Measurements from ENCODE around the gene HHEX. TPM values are rescaled to one million over a fixed set of nuclear protein-coding genes. Genes with fewer than 3 reads are reported as not detected.

Gene HHEX
- total and polyA plus RNA-seq, 11 donors = 1.5 to 14.0 (median 3.9) TPM

GRCh38 chr10:92719991-92720830 is 30.5 kb downstream of the HHEX start:
- ATAC-seq = no peak
- intact Hi-C loops (cut with DNase I) = no loop called here
- Histone ChIP-seq H3K27me3 (peaks cover 0 to 31% (median 3%) of the 10 kb centered on the region in 9 donors), H3K36me3 (no peaks in the 10 kb centered on the region), H3K9me3 (no peaks in the 10 kb centered on the region), H3K4me1 (no peaks in the 10 kb centered on the region), H3K4me3 (no peak overlapping the region), H3K27ac (no peak overlapping the region)
- WGBS, 4 donors = 61 to 65% (median 64%) methylated on average over 5 of the region's 5 CpGs
- no peak for DNase-seq
- TF ChIP-seq POLR2A (IDR thresholded peaks at IDR 0.05) = no peak
- TF ChIP-seq, protein P1, sequence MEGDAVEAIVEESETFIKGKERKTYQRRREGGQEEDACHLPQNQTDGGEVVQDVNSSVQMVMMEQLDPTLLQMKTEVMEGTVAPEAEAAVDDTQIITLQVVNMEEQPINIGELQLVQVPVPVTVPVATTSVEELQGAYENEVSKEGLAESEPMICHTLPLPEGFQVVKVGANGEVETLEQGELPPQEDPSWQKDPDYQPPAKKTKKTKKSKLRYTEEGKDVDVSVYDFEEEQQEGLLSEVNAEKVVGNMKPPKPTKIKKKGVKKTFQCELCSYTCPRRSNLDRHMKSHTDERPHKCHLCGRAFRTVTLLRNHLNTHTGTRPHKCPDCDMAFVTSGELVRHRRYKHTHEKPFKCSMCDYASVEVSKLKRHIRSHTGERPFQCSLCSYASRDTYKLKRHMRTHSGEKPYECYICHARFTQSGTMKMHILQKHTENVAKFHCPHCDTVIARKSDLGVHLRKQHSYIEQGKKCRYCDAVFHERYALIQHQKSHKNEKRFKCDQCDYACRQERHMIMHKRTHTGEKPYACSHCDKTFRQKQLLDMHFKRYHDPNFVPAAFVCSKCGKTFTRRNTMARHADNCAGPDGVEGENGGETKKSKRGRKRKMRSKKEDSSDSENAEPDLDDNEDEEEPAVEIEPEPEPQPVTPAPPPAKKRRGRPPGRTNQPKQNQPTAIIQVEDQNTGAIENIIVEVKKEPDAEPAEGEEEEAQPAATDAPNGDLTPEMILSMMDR (IDR thresholded peaks at IDR 0.05) = no peak

DNA sequence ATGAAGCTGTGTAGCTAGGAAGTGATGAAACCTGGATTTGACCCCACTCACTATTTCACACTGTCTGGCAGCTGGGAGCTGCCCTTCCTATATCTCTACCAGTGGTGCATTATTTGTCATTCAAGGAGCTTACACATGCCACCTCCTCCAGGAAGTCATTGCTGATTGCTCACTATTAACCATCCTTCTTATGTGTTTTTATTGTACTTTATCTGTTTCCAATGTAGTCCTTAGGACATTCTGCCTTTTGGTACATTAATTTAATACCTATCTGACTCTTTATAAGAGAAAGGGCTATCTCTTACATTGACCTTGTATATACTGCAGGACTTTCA is 31.0 kb downstream of the HHEX start:
- no peak for DNase-seq
- H3K27me3 ChIP-seq = peaks cover 0 to 26% (median 3%) of the 10 kb centered on the region in 9 donors
- no peaks in the 10 kb centered on the region for H3K9me3 ChIP-seq

GRCh38 chr10:92722349-92722748 is 32.6 kb downstream of the HHEX start:
- ATAC-seq (no peak), DNase-seq (no peak)
- Histone ChIP-seq H3K9me3 (no peaks in the 10 kb centered on the region), H3K4me3 (no peak overlapping the region), H3K4me1 (no peaks in the 10 kb centered on the region), H3K27ac (no peak overlapping the region), H3K36me3 (no peaks in the 10 kb centered on the region), H3K27me3 (peaks cover 0 to 22% (median 3%) of the 10 kb centered on the region in 9 donors)
- no peak for TF ChIP-seq POLR2A (IDR thresholded peaks at IDR 0.05)
- TF ChIP-seq, protein P1 (IDR thresholded peaks at IDR 0.05) = no peak
- intact Hi-C loops (cut with DNase I) = no loop called here

More for the DNA sequence above, 31.0 kb downstream of the HHEX start:
- no peak overlapping the region for H3K4me3 ChIP-seq
- H3K4me1 ChIP-seq = no peaks in the 10 kb centered on the region
- TF ChIP-seq, protein P1 (IDR thresholded peaks at IDR 0.05) = no peak
- no peak for TF ChIP-seq POLR2A (IDR thresholded peaks at IDR 0.05)
- ATAC-seq = no peak
- H3K36me3 ChIP-seq = no peaks in the 10 kb centered on the region
- intact Hi-C loops (cut with DNase I) = no loop called here
- no peak overlapping the region for H3K27ac ChIP-seq

GRCh38 chr10:92727141-92727540 is 37.4 kb downstream of the HHEX start:
- intact Hi-C loops (cut with DNase I) = no loop called here
- WGBS, 4 donors = 88 to 91% (median 90%) methylated on average over 6 of the region's 6 CpGs
- ATAC-seq (no peak), DNase-seq (no peak)
- Histone ChIP-seq H3K27ac (no peak overlapping the region), H3K4me3 (no peak overlapping the region), H3K4me1 (no peaks in the 10 kb centered on the region), H3K27me3 (peaks cover 0 to 6% (median 0%) of the 10 kb centered on the region in 9 donors), H3K36me3 (no peaks in the 10 kb centered on the region), H3K9me3 (no peaks in the 10 kb centered on the region)
- TF ChIP-seq, protein P1 (IDR thresholded peaks at IDR 0.05) = no peak
- no peak for TF ChIP-seq POLR2A (IDR thresholded peaks at IDR 0.05)

Data from heart left ventricle (tissue), 16 donors.